OCI-LY7 (cell line): ENCODE measurements around the gene DMXL1.

Experiments
- CTCF ChIP-seq: fragments of 200-600 bp; sonication (generic); conservative IDR thresholded peaks from 2 replicates; pipeline ENCODE4 v1.5.1; 2014; ENCODE audit warnings: mild to moderate bottlenecking, antibody characterized with exemption, low read length, moderate library complexity, mixed read lengths
- EZH2phosphoT487 ChIP-seq: fragments of 200-600 bp; sonication (generic); IDR thresholded peaks from 2 replicates; pipeline ENCODE4 v1.6.1; 2018; ENCODE audit warnings: low read depth, borderline replicate concordance, mild to moderate bottlenecking, mixed run types, antibody characterized with exemption, low read length, moderate library complexity, mixed read lengths

GRCh38 chr5:119171686-119172085 is 100.8 kb downstream of the DMXL1 start:
- no peak for TF ChIP-seq CTCF
- no peak for TF ChIP-seq EZH2phosphoT487
